ENCODE data around the gene UQCRH. TPM values are rescaled to one million over a fixed set of nuclear protein-coding genes. Genes with fewer than 3 reads are reported as not detected.

UQCRH gene
- total and polyA plus RNA-seq, 2 of the 8 experiments (the other 6 are each of a cell fraction or from before 2014, with no cell fraction given), result 626 to 1,112 TPM

- Histone ChIP-seq H3K18ac (ENCODE audit: extremely low read depth, low read length) (no peak overlapping the region), H3K56ac (replicated peaks; ENCODE audit: insufficient read length, low read depth, low read length) (no peak overlapping the region), H2BK12ac (ENCODE audit: low read depth, low read length) (no peak overlapping the region), H3K79me1 (ENCODE audit: low read depth, low read length) (no peaks in the 10 kb centered on the region), H2BK20ac (ENCODE audit: low read length) (no peak overlapping the region), H3K27ac (ENCODE audit: low read depth, low read length) (no peak overlapping the region), H4K91ac (replicated peaks; ENCODE audit: insufficient read length, low read length) (no peak overlapping the region), H3K4me2 (ENCODE audit: insufficient read depth in 1 of 2, low read depth in 2 of 2, low read length in 2 of 2) (no peak overlapping the region), H3K9me3 (ENCODE audit: insufficient read depth in 2 of 2, low read depth in 1 of 2, low read length in 1 of 2) (no peaks in the 10 kb centered on the region), H2BK5ac (ENCODE audit: low read depth, low read length) (no peak overlapping the region), H3K14ac (ENCODE audit: insufficient read length) (no peak overlapping the region), H4K8ac (ENCODE audit: extremely low read depth, insufficient read depth, low read length) (no peak overlapping the region), H4K5ac (ENCODE audit: insufficient read length, low read depth, low read length) (no peak overlapping the region), H2BK120ac (replicated peaks; ENCODE audit: low read depth, low read length) (no peak overlapping the region), H3K4me3 (ENCODE audit: extremely low read depth in 1 of 4, insufficient read depth in 2 of 4, low read depth in 3 of 4, low read length in 4 of 4) (no peak overlapping the region), H3K9ac (replicated peaks in 1 of 4; ENCODE audit: extremely low read depth in 1 of 4, low read depth in 3 of 4, low read length in 3 of 4) (no peak overlapping the region), H3K79me2 (ENCODE audit: control insufficient read depth in 1 of 2, insufficient read depth in 2 of 2, low read length in 2 of 2) (no peaks in the 10 kb centered on the region), H3K4me1 (replicated peaks in 1 of 4; ENCODE audit: control insufficient read depth in 3 of 4, insufficient read depth in 4 of 4, low read length in 3 of 4) (no peaks in the 10 kb centered on the region), H3K27me3 (replicated peaks in 1 of 4; ENCODE audit: control insufficient read depth in 3 of 4, extremely low read depth in 1 of 4, insufficient read depth in 3 of 4, low read length in 3 of 4) (no peaks in the 10 kb centered on the region), H3K4ac (replicated peaks; ENCODE audit: insufficient read length, low read depth, low read length) (no peak overlapping the region), H3K36me3 (ENCODE audit: control insufficient read depth in 2 of 4, insufficient read depth in 4 of 4, low read length in 3 of 4) (no peaks in the 10 kb centered on the region), H2AFZ (ENCODE audit: low read length) (no peak overlapping the region), H3K23ac (ENCODE audit: insufficient read length) (no peak overlapping the region), H2BK15ac (ENCODE audit: low read length) (no peak overlapping the region), H3K23me2 (ENCODE audit: low read depth, low read length) (0 out of 2 replicates have a peak, but pooled peaks cover under 1% of the 10 kb centered on the region), H4K20me1 (replicated peaks in 1 of 2; ENCODE audit: control insufficient read depth in 1 of 2, insufficient read depth in 2 of 2, low read length in 2 of 2) (no peaks in the 10 kb centered on the region), H2AK5ac (ENCODE audit: low read depth, low read length) (no peak overlapping the region)
- WGBS, 2 experiments (ENCODE audit: extremely low coverage in 1 of 2, insufficient coverage in 1 of 2, insufficient read length in 1 of 2, insufficient replicate concordance in 2 of 2, low coverage in 1 of 2, low lambda C conversion rate in 2 of 2, missing lambda C conversion rate in 1 of 2), result 96% methylated on average over 3 of the region's 3 CpGs; no CpG with 5 or more reads in 1 of the 2 experiments
- no peak for DNase-seq (ENCODE audit: low read depth in 1 of 2, low spot score in 2 of 2)
- no peak for FAIRE-seq
- CTCF ChIA-PET (ENCODE audit: partially characterized antibody), result interaction anchor here (0.7 to 4.2 kb wide), 5 partner anchors 13 to 31 kb away, joined by 3 to 54 read pairs (median 3); no protein-coding TSS in a partner anchor
- POLR2A ChIA-PET (ENCODE audit: partially characterized antibody), result interaction anchor here (0.8 to 1.6 kb wide), 3 partner anchors 17 to 32 kb away, joined by 3 to 6 read pairs (median 3); no protein-coding TSS in a partner anchor
- TF ChIP-seq KDM1A (IDR thresholded peaks at IDR 0.05; ENCODE audit: borderline replicate concordance, low read length), result no peak
- no peak for TF ChIP-seq YY1 (IDR thresholded peaks at IDR 0.05; ENCODE audit: low read depth, low read length)
- TF ChIP-seq CBX8 (IDR thresholded peaks at IDR 0.05; ENCODE audit: borderline replicate concordance, low read depth, low read length), result no peak
- TF ChIP-seq HDAC2 (IDR thresholded peaks at IDR 0.05; ENCODE audit: borderline replicate concordance in 1 of 2, low read depth in 2 of 2, low read length in 2 of 2), result no peak
- TF ChIP-seq ZNF274 (IDR thresholded peaks at IDR 0.05; ENCODE audit: borderline replicate concordance, extremely low read depth, low read length), result no peak
- no peak for TF ChIP-seq CHD2 (IDR thresholded peaks at IDR 0.05; ENCODE audit: low read length)
- TF ChIP-seq, protein P1, sequence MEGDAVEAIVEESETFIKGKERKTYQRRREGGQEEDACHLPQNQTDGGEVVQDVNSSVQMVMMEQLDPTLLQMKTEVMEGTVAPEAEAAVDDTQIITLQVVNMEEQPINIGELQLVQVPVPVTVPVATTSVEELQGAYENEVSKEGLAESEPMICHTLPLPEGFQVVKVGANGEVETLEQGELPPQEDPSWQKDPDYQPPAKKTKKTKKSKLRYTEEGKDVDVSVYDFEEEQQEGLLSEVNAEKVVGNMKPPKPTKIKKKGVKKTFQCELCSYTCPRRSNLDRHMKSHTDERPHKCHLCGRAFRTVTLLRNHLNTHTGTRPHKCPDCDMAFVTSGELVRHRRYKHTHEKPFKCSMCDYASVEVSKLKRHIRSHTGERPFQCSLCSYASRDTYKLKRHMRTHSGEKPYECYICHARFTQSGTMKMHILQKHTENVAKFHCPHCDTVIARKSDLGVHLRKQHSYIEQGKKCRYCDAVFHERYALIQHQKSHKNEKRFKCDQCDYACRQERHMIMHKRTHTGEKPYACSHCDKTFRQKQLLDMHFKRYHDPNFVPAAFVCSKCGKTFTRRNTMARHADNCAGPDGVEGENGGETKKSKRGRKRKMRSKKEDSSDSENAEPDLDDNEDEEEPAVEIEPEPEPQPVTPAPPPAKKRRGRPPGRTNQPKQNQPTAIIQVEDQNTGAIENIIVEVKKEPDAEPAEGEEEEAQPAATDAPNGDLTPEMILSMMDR (IDR thresholded peaks at IDR 0.05; ENCODE audit: control extremely low read depth in 1 of 3, insufficient read depth in 1 of 3, low read depth in 1 of 3, low read length in 3 of 3), result no peak
- TF ChIP-seq TAF1 (IDR thresholded peaks at IDR 0.05; ENCODE audit: low read depth, low read length), result no peak
Observed at GRCh38 chr1:46335081-46335480, 31.6 kb downstream of the UQCRH start.
